Left renal pelvis (tissue), 4 donors: Measurements from ENCODE around the gene ARHGAP40. TPM values are rescaled to one million over a fixed set of nuclear protein-coding genes. Genes with fewer than 3 reads are reported as not detected.

Experiments used
- DNase-seq, 4 donors: peaks; one replicate each; pipeline ENCODE4 v3.0.0-alpha.2; 2013; ENCODE audit warnings: low read depth in 4 of 4, low spot score in 3 of 4
- polyA plus RNA-seq, 4 donors: library from polyadenylated mRNA; unstranded; fragments of 120-200 nt; gene quantifications; one replicate each; pipeline ENCODE4 v1.2.1, GENCODE V29; 2013; ENCODE audit not compliant: insufficient read length in 4 of 4

The ARHGAP40 gene
- polyA plus RNA-seq, 4 donors: 0.12 to 3.7 (median 1.2) TPM

DNA sequence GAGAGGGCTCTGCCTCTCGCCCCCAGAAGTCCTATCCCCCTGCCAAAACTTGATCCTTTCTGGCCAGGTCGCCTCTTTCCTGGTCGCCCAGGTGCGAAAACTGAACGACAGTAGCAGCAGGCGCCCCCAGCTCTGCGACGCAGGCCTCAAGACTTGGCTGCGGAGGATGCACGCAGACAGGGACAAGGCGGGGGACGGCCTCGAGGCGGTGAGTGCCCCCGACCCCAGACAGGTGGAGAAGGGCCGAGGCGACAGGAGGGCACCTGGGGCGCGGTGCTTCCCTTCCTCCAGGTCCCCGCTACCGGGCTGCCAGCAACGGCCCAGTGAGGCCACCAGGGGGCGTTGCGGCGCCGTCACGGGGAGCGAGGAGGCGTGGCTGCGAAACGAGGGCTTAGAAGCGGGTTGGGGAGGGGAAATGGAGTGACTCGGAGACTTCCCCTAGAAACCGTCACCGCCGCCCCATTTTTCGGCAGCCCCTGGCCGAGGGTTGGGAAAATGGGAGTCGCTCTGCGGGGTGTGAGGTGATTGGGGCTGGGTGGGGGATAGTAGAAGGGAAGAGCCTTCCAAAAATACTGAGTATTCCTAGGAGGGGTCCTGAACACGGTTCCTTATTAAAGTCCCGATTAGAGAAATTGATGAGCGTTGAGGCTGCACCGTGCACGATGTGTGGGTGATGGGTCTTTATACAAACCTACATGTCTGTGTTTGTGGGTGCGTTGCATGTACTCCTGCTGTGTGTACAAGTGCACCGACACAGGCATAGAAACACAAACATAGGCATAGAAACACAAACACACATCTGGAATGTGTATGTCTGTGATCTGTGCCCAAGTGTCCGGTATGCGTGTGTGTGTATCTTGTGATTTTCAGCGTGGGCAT lies 44.6 kb downstream of the ARHGAP40 start:
- peak in 2 of 4 donors; percentile 41 to 42 for DNase-seq

- DNase-seq: no peak
Measured at GRCh38 chr20:38649275-38649891, 47.8 kb downstream of the ARHGAP40 start.

DNA sequence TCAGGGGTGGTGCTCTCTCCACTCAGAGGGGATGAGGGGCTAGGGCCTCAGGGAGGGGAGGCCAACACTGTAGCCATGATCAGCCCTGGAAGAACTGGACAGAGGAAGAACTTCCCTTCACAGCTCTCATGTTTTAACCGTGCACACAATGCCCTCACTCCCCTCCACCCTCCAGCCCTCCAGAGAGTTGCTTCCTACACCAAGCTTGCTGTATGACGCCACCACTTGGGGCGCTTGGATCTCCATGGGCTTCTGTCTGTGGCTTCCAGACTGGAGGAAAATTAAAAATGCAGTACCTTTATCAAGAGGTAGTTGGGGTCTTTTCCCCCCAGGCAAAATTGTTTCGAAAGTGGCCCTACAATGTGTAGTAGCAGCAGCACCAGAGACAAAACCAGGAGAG lies 48.4 kb downstream of the ARHGAP40 start:
- DNase-seq: no peak

- no peak for DNase-seq
Measured at GRCh38 chr20:38651154-38651553, 49.5 kb downstream of the ARHGAP40 start.

DNA sequence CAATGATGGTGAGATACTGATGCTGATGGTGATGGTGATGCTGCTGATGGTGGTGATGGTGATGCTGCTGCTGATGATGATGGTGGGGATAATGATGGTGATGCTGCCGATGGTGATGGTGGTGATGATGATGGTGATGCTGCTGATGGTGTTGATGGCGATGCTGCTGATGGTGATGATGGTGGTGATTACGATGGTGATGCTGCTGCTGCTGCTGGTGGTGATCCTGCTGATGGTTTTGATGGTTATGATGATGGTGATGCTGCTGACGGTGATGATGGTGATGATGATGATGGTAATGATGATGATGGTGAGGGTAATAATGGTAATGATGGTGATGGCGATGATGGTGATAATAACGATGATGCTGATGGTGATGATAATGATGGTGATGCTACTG lies 50.0 kb downstream of the ARHGAP40 start:
- DNase-seq: no peak

DNA sequence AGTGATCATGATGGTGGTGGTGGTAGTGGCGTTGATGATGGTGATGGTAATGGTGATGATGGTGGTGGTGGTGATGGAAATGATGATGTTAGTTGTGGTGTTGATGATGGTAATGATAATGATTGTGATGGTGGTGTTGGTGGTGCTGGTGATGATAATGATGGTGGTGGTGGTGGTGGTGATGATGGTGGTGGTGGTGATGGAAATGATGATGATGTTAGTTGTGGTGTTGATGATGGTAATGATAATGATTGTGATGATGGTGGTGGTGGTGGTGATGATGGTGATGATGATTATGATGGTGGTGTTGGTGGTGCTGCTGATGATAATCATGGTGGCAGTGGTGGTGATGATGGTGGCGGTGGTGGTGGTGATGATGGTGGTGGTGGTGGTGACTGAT lies 51.4 kb downstream of the ARHGAP40 start:
- no peak for DNase-seq

GRCh38 chr20:38657390-38657789 lies 55.8 kb downstream of the ARHGAP40 start:
- DNase-seq: no peak

- DNase-seq: no peak
Measured at GRCh38 chr20:38658879-38659596, 57.4 kb downstream of the ARHGAP40 start.

DNA sequence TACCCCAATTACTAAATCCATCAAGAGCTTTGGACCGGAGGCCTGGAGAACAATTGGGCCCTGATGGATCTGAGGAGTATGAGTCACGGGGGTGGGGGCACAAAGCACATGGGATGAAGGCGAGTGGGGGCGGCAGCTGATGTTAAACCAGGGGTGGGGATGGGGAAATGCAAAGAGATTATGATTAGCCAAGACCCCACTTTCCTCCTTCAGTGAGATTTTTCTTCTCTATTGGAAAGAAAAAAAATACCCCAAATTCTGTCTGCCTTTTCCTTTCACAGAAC lies 57.9 kb downstream of the ARHGAP40 start:
- DNase-seq: no peak

- DNase-seq: no peak
Measured at GRCh38 chr20:38660429-38660828, 58.8 kb downstream of the ARHGAP40 start.

DNA sequence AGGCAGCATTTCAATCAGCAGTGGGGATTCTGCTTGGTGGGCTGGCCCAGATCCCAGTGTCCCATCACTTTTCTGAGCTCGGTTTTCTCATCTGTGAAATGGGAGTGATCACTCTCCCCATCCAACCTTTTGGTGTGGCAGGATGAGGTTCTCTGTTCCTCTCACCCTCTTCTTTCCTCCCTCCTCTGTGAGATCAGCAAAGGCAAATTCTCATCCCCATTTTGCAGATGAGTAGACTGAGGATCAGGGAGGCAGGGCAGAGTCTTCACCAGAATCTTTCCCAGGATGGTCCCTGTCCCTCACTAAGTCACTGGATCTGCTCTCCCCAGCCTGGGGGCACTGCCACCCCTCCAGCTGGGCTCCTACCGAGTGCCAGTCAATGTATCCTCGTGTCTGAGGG lies 62.1 kb downstream of the ARHGAP40 start:
- no peak for DNase-seq

GRCh38 chr20:38664284-38664683 lies 62.7 kb downstream of the ARHGAP40 start:
- DNase-seq: no peak

DNA sequence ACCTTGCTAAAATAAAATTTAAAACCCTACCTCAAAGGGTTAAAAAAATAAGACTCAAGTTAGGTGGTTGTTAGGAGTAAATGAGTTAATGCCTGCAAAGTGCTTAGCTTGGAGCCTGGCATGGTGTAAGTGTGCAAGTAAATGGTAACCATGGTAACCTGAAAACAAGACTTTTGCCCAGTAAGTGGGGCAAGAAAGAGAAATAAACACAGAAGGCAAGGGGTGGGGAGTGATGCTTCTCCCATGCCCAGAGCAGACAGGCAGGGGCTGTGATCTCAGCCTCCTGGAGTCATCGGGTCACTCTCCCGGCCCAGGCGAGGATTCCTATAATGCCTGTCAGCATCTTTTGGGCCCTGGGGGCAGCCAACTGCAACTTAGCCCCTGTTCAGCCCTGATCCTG lies 63.5 kb downstream of the ARHGAP40 start:
- no peak for DNase-seq

DNA sequence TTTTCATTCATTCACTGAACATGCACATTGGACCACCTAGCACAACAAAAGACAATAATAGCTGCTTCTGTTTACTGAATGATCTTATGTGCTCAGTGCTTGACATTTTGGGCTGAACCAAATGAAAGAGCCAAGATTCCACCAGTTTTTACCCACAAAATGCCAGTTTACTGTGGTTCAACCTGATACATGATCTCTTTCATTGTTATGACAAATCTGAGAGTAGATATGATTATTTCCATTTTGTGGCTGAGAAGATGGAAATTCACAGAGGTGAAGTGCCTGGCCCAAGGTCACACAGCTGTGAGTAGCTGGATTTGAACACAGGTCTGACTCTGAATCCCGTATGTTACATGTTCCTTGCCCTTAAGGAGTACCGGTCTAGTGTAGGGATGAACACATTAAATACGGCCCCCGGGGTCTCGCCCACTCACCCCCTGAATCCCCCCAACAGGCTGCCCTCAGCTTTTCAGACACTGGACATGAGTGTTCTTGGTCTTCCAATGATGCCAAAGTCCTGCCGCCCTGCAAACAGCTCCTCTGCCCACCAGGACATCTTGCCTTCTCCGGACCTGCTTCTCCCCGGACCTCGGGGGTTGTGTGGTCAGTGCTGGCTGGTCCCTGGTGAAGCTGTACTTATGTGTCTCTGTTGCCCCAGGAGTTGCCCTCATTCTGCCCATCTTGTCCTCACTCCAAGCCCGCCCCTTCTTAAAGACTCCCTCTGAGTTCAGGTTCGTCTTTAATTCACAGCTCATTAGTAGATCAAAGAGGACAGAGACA lies 64.1 kb downstream of the ARHGAP40 start:
- no peak for DNase-seq

- DNase-seq: no peak
Measured at GRCh38 chr20:38667417-38667956, 65.9 kb downstream of the ARHGAP40 start.

GRCh38 chr20:38669688-38670087 lies 68.1 kb downstream of the ARHGAP40 start:
- DNase-seq: no peak

DNA sequence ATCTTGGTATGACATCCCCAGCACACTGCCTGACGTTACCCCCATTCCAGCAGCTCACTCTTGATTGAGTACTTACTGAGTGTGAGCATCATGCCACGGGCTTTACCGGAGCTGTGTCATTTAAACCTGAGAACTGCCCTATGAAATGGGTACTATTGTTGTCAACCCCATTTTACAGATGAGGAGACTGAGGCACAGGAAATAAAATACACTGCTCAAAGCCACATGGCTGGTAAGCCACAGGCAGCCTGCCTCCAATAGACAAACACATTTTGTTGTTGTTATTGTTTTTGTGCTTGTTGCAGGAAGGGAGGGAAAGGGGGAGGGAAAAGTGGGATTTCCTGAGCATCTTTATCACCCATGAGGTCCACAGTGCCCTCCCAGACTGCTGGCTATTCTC lies 69.2 kb downstream of the ARHGAP40 start:
- DNase-seq: no peak

DNA sequence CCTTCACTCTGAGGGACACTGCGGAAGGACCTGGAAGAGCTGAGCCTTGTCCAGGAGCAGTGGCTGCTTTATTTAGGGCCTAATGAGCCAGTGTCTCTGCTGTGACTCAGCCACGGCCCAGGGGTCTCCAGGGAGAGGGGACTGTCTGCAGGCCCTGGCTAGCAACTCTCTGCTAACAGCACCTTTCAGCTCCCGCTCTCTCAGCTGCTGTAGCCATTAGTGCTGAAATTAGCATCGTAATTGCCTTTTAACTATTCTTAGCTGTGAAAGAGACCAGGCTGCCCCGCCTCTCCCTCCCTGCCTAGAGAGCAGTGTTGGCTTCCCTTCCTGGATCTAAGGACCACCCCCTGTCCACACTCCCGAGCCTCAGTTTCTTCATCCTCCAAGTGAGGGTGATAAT lies 69.6 kb downstream of the ARHGAP40 start:
- no peak for DNase-seq

DNA sequence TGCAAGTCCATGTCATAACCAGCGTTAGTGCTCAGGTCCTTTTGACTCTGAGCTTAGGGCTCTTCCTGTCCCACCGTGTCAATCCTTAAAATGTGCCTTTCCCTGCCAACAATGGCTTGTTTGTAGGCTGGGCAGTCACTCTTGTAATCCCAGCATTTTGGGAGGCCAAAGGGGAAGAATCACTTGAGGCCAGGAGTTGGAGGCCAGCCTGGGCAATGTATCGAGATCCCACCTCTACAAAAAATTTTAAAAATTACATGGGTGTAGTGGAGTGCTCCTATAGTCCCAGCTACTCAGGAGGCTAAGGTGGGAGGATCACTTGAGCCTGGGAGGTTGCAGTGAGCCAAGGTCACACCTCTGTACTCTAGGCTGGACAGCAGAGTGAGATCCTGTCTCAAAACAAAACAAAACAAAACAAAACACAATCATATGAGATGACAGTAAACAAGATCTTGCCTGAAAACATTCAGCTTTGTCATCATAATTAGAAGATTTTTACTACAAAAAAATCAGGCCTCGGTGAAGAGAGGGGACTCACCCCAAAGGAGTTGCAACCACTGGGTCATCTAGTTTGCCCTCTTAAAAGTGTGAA lies 70.2 kb downstream of the ARHGAP40 start:
- DNase-seq: no peak

GRCh38 chr20:38672504-38672903 lies 70.9 kb downstream of the ARHGAP40 start:
- DNase-seq: no peak
